GM12875 (cell line): ENCODE data around the gene ANKS1A.

Experiments
- H3K4me3 ChIP-seq: one replicate; pipeline ENCODE4 v1.5.1; 2011; ENCODE audit warnings: low read depth, low read length, control low read depth
- TF ChIP-seq, protein P1 (sequence below): IDR thresholded peaks from 2 replicates; pipeline ENCODE4 v1.5.1; 2011; ENCODE audit warnings: low read depth, mild to moderate bottlenecking, control low read depth, inconsistent platforms, low read length, moderate library complexity, borderline replicate concordance; ENCODE audit not compliant: insufficient read depth

Gene ANKS1A

DNA sequence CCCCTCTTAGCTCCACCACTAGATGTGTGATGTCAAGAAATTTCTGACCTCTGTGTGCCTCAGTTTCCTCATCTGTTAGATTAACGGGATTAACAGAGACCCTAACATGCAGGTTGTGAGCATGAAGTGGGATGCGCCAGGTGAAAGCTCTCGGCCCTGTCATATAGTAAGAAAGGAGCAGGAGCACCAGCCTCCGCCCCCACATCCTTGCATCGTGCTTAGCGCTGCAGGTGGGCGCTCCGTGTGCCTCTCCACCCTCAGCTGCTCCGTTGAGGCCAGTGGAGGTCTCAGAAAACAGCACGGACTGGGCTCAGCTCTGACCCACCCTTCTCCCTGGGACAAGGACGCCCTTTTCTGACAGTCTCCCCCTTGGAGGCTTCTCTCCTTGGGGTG, 188.7 kb downstream of the ANKS1A start:
- no peak overlapping the region for H3K4me3 ChIP-seq
- TF ChIP-seq, protein P1, sequence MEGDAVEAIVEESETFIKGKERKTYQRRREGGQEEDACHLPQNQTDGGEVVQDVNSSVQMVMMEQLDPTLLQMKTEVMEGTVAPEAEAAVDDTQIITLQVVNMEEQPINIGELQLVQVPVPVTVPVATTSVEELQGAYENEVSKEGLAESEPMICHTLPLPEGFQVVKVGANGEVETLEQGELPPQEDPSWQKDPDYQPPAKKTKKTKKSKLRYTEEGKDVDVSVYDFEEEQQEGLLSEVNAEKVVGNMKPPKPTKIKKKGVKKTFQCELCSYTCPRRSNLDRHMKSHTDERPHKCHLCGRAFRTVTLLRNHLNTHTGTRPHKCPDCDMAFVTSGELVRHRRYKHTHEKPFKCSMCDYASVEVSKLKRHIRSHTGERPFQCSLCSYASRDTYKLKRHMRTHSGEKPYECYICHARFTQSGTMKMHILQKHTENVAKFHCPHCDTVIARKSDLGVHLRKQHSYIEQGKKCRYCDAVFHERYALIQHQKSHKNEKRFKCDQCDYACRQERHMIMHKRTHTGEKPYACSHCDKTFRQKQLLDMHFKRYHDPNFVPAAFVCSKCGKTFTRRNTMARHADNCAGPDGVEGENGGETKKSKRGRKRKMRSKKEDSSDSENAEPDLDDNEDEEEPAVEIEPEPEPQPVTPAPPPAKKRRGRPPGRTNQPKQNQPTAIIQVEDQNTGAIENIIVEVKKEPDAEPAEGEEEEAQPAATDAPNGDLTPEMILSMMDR, result no peak

DNA sequence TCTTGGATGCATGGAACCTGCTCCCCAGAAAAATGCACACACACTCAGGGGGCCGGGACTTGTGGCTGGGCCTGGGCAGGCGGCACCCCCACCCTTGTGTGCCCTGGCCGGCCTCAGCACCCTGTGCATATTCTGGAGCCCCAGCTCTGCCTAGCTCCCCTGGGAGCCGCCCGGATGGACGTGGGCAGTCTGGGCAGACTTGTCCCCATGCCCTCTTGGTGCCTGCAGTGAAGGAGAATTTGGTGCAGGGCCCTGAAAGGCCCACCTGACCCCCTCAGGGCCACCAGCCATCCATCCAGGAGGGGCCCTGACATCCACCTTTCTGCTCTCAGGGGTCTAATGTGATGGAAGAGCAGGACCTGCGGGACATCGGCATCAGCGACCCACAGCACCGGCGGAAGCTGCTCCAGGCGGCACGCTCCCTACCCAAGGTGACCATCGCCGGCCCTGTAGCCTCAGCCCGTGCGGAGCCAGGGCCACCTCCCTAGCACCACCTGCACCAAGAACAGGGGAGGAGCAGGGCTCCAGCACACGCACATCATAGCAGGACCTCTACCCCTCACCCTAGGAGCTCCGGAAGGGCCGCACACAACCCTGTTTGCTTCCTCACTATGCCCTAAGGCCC, 189.3 kb downstream of the ANKS1A start:
- TF ChIP-seq, protein P1, result no peak
- no peak overlapping the region for H3K4me3 ChIP-seq

DNA sequence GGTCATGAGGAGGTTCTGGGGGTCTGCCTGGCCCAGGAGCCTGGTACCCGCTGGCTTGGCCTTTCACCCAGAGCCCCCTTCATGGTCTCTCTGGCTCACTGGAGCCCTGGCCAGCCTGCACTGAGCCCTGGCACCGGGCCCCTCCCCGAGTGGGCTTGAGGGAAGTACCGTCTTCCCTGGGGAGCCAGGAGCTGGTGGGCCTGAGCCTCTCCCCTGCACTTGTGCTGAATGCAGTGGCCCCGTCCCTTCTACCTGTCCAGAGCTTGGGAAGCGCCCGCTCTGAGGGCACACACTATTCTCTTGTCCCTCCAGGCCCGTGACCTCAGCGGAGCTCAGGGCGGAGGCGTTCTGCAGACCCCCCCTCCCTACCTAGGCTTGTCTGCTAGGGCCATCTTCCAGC, 189.8 kb downstream of the ANKS1A start:
- TF ChIP-seq, protein P1, result no peak
- H3K4me3 ChIP-seq, result no peak overlapping the region

GRCh38 chr6:35079311-35080000, 190.4 kb downstream of the ANKS1A start:
- TF ChIP-seq, protein P1, result no peak
- no peak overlapping the region for H3K4me3 ChIP-seq

GRCh38 chr6:35080016-35080680, 191.1 kb downstream of the ANKS1A start:
- H3K4me3 ChIP-seq, result no peak overlapping the region
- TF ChIP-seq, protein P1, result no peak

- TF ChIP-seq, protein P1, result no peak
- no peak overlapping the region for H3K4me3 ChIP-seq
Observed at GRCh38 chr6:35080821-35081425, 191.9 kb downstream of the ANKS1A start.
